ENCODE data around the gene ASMTL. TPM values are rescaled to one million over a fixed set of nuclear protein-coding genes. Genes with fewer than 3 reads are reported as not detected.
"Not testable (repeated sequence)": the region's sequence is repeated elsewhere in the genome, so short reads cannot be mapped to it uniquely, and the experiment has no call there.

The ASMTL gene
- total RNA-seq, 2 donors from 2014 or later = 43.1 to 44.2 TPM

DNA sequence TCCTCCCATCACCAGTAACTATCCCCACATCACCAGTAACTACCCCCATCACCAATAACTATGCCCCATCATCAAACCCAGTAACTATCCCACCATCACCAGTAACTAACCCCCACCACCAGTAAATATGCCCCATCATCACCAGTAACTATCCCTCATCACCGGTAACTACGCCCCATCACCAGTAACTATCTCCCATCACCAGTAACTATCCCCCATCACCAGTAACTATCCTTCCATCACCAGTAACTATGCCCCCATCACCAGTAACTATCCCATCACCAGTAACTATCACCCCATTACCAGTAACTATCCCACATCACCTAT lies 2.9 kb downstream of the ASMTL start:
- H3K27me3 ChIP-seq (replicated peaks; ENCODE audit: insufficient read depth) = no peaks in the 10 kb centered on the region

DNA sequence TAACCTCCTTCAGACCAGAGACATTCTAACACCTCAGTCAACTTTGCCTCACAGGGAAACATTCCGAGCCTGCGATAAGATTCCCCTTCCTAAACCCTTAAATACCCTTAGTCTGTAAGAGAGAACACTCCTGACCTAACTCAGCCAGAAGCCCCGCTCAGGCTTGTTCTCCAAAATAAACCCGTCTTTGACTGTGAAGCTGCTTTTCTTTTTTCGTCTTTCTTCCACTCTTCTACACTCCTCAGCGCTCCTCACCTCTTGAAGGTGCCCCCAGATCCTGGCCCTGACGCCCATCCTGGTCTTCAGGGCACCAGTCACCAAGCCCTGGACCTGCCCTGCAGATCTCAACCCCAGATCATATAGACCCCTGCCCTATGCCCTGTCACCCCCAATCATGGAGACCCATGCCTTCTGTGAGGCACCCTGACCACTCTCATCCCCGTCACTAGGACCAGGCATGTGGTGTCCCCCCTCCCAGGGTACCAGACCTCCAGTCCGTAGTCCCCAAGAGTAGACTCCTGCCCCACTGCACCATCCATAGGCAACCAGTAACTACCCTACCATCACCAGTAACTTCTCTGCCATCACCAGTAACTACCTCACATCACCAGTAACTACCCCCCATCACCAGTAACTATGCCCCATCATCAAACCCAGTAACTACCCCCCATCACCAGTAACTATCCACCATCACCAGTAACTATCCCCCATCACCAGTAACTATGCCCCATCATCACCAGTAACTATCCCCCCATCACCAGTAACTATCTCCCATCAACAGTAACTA lies 3.5 kb downstream of the ASMTL start:
- intact Hi-C loops (cut with DNase I) = no loop called here
- Histone ChIP-seq H3K27ac (no peak overlapping the region), H3K27me3 (replicated peaks; ENCODE audit: insufficient read depth) (no peaks in the 10 kb centered on the region), H3K36me3 (no peaks in the 10 kb centered on the region), H3K4me1 (replicated peaks) (peaks cover 9% of the 10 kb centered on the region), H3K9me3 (no peaks in the 10 kb centered on the region), H3K4me3 (no peak overlapping the region)
- DNase-seq (ENCODE audit: low spot score) = no peak
- TF ChIP-seq POLR2AphosphoS5 (IDR thresholded peaks at IDR 0.05) (no peak), POLR2A (IDR thresholded peaks at IDR 0.05) (no peak)
- TF ChIP-seq, protein P1, sequence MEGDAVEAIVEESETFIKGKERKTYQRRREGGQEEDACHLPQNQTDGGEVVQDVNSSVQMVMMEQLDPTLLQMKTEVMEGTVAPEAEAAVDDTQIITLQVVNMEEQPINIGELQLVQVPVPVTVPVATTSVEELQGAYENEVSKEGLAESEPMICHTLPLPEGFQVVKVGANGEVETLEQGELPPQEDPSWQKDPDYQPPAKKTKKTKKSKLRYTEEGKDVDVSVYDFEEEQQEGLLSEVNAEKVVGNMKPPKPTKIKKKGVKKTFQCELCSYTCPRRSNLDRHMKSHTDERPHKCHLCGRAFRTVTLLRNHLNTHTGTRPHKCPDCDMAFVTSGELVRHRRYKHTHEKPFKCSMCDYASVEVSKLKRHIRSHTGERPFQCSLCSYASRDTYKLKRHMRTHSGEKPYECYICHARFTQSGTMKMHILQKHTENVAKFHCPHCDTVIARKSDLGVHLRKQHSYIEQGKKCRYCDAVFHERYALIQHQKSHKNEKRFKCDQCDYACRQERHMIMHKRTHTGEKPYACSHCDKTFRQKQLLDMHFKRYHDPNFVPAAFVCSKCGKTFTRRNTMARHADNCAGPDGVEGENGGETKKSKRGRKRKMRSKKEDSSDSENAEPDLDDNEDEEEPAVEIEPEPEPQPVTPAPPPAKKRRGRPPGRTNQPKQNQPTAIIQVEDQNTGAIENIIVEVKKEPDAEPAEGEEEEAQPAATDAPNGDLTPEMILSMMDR (IDR thresholded peaks at IDR 0.05) = no peak
- WGBS = 92% methylated on average over 9 of the region's 9 CpGs

More for the DNA sequence above, 2.9 kb downstream of the ASMTL start:
- Histone ChIP-seq H3K4me1 (replicated peaks) (peaks cover 9% of the 10 kb centered on the region), H3K27ac (no peak overlapping the region), H3K4me3 (no peak overlapping the region), H3K36me3 (no peaks in the 10 kb centered on the region), H3K9me3 (no peaks in the 10 kb centered on the region)
- no peak for TF ChIP-seq POLR2AphosphoS5 (IDR thresholded peaks at IDR 0.05)
- TF ChIP-seq, protein P1 (IDR thresholded peaks at IDR 0.05) = no peak
- TF ChIP-seq POLR2A (IDR thresholded peaks at IDR 0.05) = no peak
- WGBS = 97% methylated on average over 2 of the region's 2 CpGs
- intact Hi-C loops (cut with DNase I) = loop anchor here (5.0 to 10.0 kb wide), 3 partner anchors 143 to 1175 kb away; partner anchors contain the start of gene AKAP17A
- DNase-seq (ENCODE audit: low spot score) = no peak

DNA sequence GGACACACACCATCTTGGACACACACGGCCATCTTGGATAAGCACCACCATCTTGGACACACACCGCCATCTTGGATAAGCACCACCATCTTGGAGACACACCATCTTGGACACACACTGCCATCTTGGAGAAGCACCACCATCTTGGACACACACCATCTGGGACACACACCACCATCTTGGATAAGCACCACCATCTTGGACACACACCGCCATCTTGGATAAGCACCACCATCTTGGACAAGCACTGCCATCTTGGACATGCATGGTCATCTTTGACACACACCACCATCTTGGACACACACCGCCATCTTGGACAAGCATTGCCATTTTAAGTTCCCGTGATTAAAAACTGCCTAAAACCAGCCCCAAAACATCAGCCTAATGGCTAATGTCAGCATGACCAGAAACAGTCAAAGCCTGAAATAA lies 4.1 kb downstream of the ASMTL start:
- H3K9me3 ChIP-seq; intact Hi-C loops (cut with DNase I); H3K36me3 ChIP-seq; H3K27me3 ChIP-seq (replicated peaks; ENCODE audit: insufficient read depth); H3K4me3 ChIP-seq; H3K4me1 ChIP-seq (replicated peaks); DNase-seq (ENCODE audit: low spot score); H3K27ac ChIP-seq: not testable (repeated sequence)
- 97% methylated on average over 5 of the region's 5 CpGs for WGBS

DNA sequence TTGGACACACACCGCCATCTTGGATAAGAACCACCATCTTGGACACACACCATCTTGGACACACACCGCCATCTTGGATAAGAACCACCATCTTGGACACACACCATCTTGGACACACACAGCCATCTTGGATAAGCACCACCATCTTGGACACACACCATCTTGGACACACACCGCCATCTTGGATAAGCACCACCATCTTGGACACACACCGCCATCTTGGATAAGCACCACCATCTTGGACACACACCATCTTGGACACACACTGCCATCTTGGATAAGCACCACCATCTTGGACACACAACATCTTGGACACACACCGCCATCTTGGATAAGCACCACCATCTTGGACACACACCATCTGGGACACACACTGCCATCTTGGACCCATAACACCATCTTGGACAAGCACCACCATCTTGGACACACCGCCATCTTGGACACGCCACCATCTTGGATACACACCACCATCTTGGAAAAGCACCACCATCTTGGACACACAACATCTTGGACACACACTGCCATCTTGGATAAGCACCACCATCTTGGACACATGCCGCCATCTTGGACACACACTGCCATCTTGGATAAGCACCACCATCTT lies 4.6 kb downstream of the ASMTL start:
- DNase-seq (ENCODE audit: low spot score); H3K27ac ChIP-seq; H3K4me3 ChIP-seq; H3K9me3 ChIP-seq; intact Hi-C loops (cut with DNase I); H3K4me1 ChIP-seq (replicated peaks); H3K27me3 ChIP-seq (replicated peaks; ENCODE audit: insufficient read depth); H3K36me3 ChIP-seq: not testable (repeated sequence)
- WGBS = 94% methylated on average over 8 of the region's 8 CpGs

DNA sequence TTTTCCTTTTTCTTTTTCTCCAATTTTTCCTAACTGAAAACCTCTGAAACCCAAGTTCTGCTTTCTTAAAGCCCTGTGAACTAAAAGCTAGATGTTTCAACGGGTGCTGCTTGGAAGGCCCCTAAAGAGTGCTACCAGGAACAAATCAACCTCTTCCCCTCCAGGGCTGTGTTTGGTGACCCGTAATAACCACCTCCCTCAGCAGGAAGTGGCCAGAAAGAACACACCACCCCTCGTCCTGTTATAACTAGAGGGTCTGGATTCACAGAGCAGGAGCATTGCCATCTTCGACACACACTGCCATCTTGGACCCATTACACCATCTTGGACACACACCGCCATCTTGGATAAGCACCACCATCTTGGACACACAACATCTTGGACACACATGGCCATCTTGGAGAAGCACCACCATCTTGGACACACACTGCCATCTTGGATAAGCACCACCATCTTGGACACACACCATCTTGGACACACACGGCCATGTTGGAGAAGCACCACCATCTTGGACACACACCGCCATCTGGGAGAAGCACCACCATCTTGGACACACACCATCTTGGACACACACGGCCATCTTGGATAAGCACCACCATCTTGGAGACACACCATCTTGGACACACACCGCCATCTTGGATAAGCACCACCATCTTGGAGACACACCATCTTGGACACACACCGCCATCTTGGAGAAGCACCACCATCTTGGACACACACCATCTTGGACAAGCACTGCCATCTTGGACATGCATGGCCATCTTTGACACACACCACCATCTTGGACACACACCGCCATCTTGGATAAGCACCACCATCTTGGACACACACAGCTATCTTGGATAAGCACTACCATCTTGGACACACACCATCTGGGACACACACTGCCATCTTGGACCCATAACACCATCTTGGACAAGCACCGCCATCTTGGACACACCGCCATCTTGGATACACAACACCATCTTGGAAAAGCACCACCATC lies 5.4 kb downstream of the ASMTL start:
- H3K4me3 ChIP-seq; H3K27me3 ChIP-seq (replicated peaks; ENCODE audit: insufficient read depth); H3K36me3 ChIP-seq; H3K9me3 ChIP-seq; H3K27ac ChIP-seq; H3K4me1 ChIP-seq (replicated peaks); DNase-seq (ENCODE audit: low spot score); intact Hi-C loops (cut with DNase I): not testable (repeated sequence)
- 91% methylated on average over 13 of the region's 13 CpGs for WGBS

All from prostate gland (tissue), 2 donors.